COR-L47 (cell line): ENCODE data around the gene DOCK2.
"Not testable (repeated sequence)": the region's sequence is repeated elsewhere in the genome, so short reads cannot be mapped to it uniquely, and the experiment has no call there.

Experiments used
- DNase-seq: peaks from one replicate; lab custom pipeline; 2025; lab: John Stamatoyannopoulos, UW

Gene DOCK2

GRCh38 chr5:169637085-169637548 lies at the start of gene DOCK2:
TSS of gene DOCK2 (plus strand) at chr5:169637275. CDS start at chr5:169637327, 52 bp downstream.
- no peak for DNase-seq

GRCh38 chr5:169590602-169591001 lies 46.5 kb upstream of the DOCK2 start:
- DNase-seq: no peak

GRCh38 chr5:169591636-169592035 lies 45.4 kb upstream of the DOCK2 start:
- no peak for DNase-seq

GRCh38 chr5:169592937-169593650 lies 44.0 kb upstream of the DOCK2 start:
- no peak for DNase-seq

GRCh38 chr5:169595172-169595820 lies 41.8 kb upstream of the DOCK2 start:
- DNase-seq: no peak

GRCh38 chr5:169599451-169599850 lies 37.6 kb upstream of the DOCK2 start:
- no peak for DNase-seq

DNA sequence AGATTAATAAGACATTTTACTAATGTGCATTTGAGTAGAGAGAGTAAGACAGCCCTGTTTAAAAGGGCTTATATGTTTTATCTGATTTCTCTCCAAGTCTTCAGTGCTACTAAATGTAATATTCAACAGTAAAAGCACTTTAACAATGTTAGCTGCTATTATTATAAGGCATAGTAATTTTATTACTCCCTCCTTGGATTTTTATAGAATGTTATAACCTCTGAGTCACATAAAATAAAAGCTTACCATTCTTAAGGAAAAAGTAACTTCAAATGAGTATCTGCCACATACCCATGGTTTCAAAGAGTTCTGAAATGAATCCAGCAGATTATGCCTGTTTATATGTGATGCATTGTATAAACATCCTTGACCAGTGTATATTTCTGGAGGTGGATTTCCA lies 34.5 kb upstream of the DOCK2 start:
- no peak for DNase-seq

- DNase-seq: no peak
Observed at GRCh38 chr5:169606279-169606678, 30.8 kb upstream of the DOCK2 start.

- DNase-seq: no peak
Observed at GRCh38 chr5:169607882-169608281, 29.2 kb upstream of the DOCK2 start.

GRCh38 chr5:169609716-169610115 lies 27.4 kb upstream of the DOCK2 start:
- no peak for DNase-seq

DNA sequence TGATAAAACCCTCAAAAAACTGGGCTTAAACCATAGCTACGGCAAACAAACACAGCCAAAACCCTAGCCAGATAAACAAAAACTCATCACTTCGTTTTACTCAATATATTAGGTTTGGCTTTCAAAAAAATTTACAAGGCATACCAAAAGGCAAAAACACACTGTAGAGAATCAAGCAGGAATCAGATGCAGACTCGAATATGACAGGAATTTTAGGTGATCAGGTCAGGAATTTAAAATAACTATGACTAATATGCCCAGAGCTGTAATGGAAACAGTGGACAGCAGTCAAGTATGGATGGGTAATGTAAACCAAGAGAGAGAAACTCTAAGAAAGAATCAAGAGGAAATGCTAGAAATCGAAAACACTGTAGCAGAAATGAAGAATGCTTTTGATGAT lies 26.5 kb upstream of the DOCK2 start:
- DNase-seq: no peak

GRCh38 chr5:169615561-169615960 lies 21.5 kb upstream of the DOCK2 start:
- DNase-seq: no peak

DNA sequence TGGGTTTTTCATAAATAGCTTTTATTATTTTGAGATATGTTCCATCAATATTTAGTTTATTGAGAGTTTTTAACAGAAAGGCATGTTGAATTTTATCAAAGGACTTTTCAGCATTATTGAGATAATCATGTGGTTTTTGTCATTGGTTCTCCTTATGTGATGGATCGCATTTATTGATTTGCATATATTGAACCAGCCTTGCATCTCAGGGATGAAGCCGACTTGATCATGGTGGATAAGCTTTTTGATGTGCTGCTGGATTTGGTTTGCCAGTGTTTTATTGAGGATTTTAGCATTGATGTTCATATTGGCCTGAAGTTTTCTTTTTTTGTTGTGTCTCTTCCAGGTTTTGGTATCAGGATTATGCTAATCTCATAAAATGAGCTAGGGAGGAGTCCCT lies 12.8 kb upstream of the DOCK2 start:
- not testable (repeated sequence) for DNase-seq

DNA sequence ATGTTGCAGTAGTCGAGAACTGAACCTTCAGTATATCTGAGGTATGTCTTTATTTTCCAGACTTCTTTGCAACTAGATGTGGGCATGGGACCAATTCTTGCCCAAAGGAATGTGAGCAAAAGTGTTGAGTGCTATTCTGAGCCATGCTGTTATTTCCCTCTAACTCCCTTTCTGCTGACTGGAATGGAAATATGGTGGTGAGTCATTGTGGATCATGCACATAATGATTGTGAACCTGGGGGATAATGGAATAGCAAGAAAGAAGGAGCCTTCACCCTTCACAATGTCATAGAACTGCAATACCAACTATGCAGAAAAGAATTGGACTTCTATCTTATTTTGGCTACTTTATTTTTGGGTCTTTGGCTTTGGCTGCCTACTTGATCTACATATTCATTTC lies 10.3 kb upstream of the DOCK2 start:
- no peak for DNase-seq

- no peak for DNase-seq
Observed at GRCh38 chr5:169627551-169627950, 9.5 kb upstream of the DOCK2 start.

DNA sequence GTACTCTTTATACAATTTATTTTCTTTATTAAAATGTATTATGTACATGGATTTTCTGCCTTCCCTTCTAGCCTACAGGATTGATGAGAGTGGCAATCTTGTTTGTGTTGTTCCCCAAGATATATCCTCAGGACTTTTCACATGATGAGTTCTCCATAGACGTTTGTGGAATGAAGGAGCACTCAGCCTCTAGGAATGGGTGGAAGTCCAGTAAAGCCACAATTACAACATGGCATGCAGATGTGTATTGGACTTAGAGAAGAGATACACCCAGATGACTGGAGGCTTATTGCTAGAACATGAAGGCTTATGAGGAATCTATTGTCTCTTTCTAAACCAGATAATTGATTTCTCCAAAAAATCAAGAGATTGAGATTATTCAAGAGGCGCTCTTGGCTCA lies 8.2 kb upstream of the DOCK2 start:
- no peak for DNase-seq

- DNase-seq: no peak
Observed at GRCh38 chr5:169629847-169630548, 7.1 kb upstream of the DOCK2 start.

GRCh38 chr5:169631360-169631759 lies 5.7 kb upstream of the DOCK2 start:
- DNase-seq: no peak

GRCh38 chr5:169632946-169633345 lies 4.1 kb upstream of the DOCK2 start:
- no peak for DNase-seq

- no peak for DNase-seq
Observed at GRCh38 chr5:169634606-169635005, 2.5 kb upstream of the DOCK2 start.

DNA sequence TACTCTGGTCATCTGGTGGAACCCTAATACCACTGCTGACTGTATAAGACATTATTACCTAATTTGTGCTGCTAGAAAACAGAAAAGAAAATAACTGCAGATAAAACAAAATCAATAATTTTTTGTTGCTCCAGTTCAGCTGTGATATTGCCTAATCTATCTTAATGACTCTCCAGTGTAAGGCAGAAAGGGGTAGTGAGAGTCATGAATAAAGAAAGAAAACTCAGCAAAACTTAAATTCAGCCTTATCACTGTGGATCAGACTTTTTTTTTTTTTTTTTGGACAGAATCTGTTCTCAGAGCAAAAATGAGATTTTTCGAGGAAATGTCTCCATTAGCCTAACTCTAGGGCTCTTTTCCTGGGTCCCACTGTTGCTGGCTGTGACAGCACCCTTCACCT lies 1.1 kb upstream of the DOCK2 start:
- DNase-seq: no peak

- no peak for DNase-seq
Observed at GRCh38 chr5:169636477-169637084, 494 bp upstream of the DOCK2 start.
